ENCODE measurements around the gene MYH6. TPM values are rescaled to one million over a fixed set of nuclear protein-coding genes. Genes with fewer than 3 reads are reported as not detected.

MYH6 gene
- total RNA-seq, 1 experiment from 2014 or later, result not detected

DNA sequence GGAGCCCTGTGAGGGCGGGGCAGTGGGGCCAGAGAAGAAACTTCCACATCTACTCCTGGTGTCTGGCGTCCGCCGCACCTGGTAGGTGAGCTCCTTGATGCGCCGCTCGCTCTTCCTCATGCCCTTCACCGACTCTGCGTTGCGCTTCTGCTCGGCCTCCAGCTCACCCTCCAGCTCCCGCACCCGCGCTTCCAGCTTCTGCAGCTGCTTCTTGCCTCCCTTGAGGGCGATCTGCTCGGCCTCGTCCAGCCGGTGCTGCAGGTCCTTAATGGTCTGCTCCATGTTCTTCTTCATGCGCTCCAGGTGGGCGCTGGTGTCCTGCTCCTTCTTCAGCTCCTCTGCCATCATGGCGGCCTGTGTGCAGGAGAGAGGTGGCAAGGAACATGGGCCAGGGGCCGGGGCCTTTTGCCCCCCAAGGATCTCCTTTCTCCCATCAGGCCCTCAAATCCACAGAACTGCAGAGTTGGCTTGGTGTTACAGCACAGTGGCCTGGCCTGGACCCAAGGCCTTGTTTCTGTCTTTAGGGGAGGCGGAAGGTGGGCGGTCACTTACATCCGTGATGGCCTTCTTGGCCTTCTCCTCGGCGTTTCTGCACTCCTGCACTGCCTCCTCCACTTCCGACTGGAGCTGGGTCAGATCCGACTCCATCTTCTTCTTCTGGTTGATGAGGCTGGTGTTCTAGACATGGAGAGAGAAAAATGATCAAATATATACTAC is 23.6 kb downstream of the MYH6 start:
- in situ Hi-C loops (cut with HindIII; ENCODE audit: low pct_unique_long_range_greater_than_20kb, low sequenced_read_pairs), result no loop called here
- POLR2A ChIA-PET, result no interaction called here
- TF ChIP-seq, protein P1, sequence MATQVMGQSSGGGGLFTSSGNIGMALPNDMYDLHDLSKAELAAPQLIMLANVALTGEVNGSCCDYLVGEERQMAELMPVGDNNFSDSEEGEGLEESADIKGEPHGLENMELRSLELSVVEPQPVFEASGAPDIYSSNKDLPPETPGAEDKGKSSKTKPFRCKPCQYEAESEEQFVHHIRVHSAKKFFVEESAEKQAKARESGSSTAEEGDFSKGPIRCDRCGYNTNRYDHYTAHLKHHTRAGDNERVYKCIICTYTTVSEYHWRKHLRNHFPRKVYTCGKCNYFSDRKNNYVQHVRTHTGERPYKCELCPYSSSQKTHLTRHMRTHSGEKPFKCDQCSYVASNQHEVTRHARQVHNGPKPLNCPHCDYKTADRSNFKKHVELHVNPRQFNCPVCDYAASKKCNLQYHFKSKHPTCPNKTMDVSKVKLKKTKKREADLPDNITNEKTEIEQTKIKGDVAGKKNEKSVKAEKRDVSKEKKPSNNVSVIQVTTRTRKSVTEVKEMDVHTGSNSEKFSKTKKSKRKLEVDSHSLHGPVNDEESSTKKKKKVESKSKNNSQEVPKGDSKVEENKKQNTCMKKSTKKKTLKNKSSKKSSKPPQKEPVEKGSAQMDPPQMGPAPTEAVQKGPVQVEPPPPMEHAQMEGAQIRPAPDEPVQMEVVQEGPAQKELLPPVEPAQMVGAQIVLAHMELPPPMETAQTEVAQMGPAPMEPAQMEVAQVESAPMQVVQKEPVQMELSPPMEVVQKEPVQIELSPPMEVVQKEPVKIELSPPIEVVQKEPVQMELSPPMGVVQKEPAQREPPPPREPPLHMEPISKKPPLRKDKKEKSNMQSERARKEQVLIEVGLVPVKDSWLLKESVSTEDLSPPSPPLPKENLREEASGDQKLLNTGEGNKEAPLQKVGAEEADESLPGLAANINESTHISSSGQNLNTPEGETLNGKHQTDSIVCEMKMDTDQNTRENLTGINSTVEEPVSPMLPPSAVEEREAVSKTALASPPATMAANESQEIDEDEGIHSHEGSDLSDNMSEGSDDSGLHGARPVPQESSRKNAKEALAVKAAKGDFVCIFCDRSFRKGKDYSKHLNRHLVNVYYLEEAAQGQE (IDR thresholded peaks at IDR 0.05; ENCODE audit: insufficient read depth in 1 of 2, low read depth in 2 of 2, low read length in 1 of 2), result no peak
- Histone ChIP-seq H3K27ac (ENCODE audit: low read length) (no peak overlapping the region), H3K36me3 (ENCODE audit: control insufficient read depth, insufficient read depth, low read length) (no peaks in the 10 kb centered on the region), H3K27me3 (ENCODE audit: control insufficient read depth, insufficient read depth, low read length) (no peaks in the 10 kb centered on the region), H3K4me1 (ENCODE audit: control insufficient read depth, insufficient read depth, low read length) (no peaks in the 10 kb centered on the region), H3K9me3 (ENCODE audit: control insufficient read depth, insufficient read depth, low read depth, low read length) (no peaks in the 10 kb centered on the region), H3K4me3 (ENCODE audit: low read depth in 2 of 2, low read length in 2 of 2) (no peak overlapping the region)
- ATAC-seq (no peak), DNase-seq (ENCODE audit: low read depth, low spot score) (no peak)
- no TSS peak for BruUV-seq (replicated peaks)
- CTCF ChIA-PET, result no interaction called here
- intact Hi-C loops (cut with micrococcal nuclease; ENCODE audit: unreplicated experiment), result loop anchor here (5.0 kb wide), 1 partner anchor 57 kb away; no protein-coding TSS in a partner anchor

DNA sequence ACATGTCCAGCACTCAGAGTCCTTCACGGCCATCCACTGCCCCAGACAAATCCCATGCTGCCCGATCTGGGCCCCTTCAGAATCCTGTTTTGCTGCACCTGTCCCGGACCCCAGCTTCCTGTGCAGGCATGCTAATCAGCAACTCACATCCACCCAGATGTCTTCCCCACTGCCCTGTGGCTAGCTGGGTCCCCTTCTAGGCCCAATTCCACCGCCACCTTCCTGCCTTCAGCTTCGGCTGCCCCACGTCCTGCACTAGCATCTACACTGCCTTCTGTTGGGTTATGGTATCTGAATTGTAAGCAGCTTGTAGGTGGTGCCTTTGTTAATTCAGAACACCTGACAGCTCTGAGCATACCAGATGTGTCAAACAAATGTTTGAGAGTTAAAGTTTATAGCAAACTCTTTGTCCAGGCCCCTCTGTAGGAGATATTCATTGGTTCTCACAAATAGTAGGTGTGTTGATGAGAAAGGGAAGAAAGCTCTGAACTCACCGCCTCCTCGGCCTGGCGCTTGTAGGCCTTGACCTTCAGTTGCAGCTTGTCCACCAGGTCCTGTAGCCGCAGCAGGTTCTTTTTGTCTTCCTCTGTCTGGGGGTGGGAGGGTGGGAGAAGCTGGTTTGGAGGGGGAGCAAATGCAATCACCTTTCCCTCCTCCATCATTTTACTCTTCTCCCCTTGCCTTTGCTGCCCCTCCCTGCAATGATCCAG is 25.2 kb downstream of the MYH6 start:
- in situ Hi-C loops (cut with HindIII; ENCODE audit: low pct_unique_long_range_greater_than_20kb, low sequenced_read_pairs), result no loop called here
- no TSS peak for BruUV-seq (replicated peaks)
- Histone ChIP-seq H3K27me3 (ENCODE audit: control insufficient read depth, insufficient read depth, low read length) (no peaks in the 10 kb centered on the region), H3K36me3 (ENCODE audit: control insufficient read depth, insufficient read depth, low read length) (no peaks in the 10 kb centered on the region), H3K9me3 (ENCODE audit: control insufficient read depth, insufficient read depth, low read depth, low read length) (no peaks in the 10 kb centered on the region), H3K4me1 (ENCODE audit: control insufficient read depth, insufficient read depth, low read length) (no peaks in the 10 kb centered on the region), H3K27ac (ENCODE audit: low read length) (no peak overlapping the region), H3K4me3 (ENCODE audit: low read depth in 2 of 2, low read length in 2 of 2) (no peak overlapping the region)
- ATAC-seq (no peak), DNase-seq (ENCODE audit: low read depth, low spot score) (no peak)
- intact Hi-C loops (cut with micrococcal nuclease; ENCODE audit: unreplicated experiment), result loop anchor here (5.0 kb wide), 1 partner anchor 56 kb away; no protein-coding TSS in a partner anchor
- ChIA-PET CTCF (no interaction called here), POLR2A (no interaction called here)
- TF ChIP-seq, protein P1 (IDR thresholded peaks at IDR 0.05; ENCODE audit: insufficient read depth in 1 of 2, low read depth in 2 of 2, low read length in 1 of 2), result no peak
- TF ChIP-seq SIN3A (IDR thresholded peaks at IDR 0.05; ENCODE audit: borderline replicate concordance, insufficient read depth, low read depth, low read length), result no peak
- TF ChIP-seq POLR2AphosphoS5 (IDR thresholded peaks at IDR 0.05; ENCODE audit: low read depth, low read length), result no peak
- TF ChIP-seq, protein P2, sequence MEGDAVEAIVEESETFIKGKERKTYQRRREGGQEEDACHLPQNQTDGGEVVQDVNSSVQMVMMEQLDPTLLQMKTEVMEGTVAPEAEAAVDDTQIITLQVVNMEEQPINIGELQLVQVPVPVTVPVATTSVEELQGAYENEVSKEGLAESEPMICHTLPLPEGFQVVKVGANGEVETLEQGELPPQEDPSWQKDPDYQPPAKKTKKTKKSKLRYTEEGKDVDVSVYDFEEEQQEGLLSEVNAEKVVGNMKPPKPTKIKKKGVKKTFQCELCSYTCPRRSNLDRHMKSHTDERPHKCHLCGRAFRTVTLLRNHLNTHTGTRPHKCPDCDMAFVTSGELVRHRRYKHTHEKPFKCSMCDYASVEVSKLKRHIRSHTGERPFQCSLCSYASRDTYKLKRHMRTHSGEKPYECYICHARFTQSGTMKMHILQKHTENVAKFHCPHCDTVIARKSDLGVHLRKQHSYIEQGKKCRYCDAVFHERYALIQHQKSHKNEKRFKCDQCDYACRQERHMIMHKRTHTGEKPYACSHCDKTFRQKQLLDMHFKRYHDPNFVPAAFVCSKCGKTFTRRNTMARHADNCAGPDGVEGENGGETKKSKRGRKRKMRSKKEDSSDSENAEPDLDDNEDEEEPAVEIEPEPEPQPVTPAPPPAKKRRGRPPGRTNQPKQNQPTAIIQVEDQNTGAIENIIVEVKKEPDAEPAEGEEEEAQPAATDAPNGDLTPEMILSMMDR (IDR thresholded peaks at IDR 0.05), result no peak
- TF ChIP-seq TCF7L2 (IDR thresholded peaks at IDR 0.05; ENCODE audit: low read depth, low read length), result no peak
